AG10803 (cell line): ENCODE measurements around the gene TFDP2.

ENCODE experiments used
- DNase-seq: peaks from one replicate; pipeline ENCODE4 v3.0.0; 2010; ENCODE audit warnings: low read depth
- H3K4me3 ChIP-seq: 2 replicates; pipeline ENCODE4 v1.5.1; 2011; ENCODE audit warnings: mild to moderate bottlenecking, low read length, control low read depth
- TF ChIP-seq, protein P1 (sequence below): conservative IDR thresholded peaks from 2 replicates; pipeline ENCODE4 v1.5.1; 2011; ENCODE audit warnings: mild to moderate bottlenecking, low read length, control low read depth, inconsistent platforms

The TFDP2 gene

DNA sequence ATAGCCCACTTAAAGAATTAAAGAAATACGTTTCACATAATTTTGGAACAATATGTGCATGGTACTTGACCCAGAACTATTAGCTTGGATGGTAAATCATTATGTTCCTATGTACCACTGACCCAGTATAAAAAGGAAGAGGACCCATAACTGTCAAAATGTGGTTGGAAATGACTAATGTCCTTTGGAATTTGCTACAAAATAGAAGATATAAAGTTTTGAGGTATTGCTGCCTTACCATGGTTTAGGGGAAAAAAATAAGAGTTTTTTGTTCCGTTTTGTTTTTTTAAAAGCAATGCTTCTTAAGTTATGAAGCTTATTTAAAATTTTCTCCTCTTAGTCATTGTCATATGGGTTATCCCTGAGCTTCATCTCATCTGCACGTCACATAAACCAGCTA is 15.8 kb upstream of the TFDP2 start:
- H3K4me3 ChIP-seq, result no peak overlapping the region
- TF ChIP-seq, protein P1, sequence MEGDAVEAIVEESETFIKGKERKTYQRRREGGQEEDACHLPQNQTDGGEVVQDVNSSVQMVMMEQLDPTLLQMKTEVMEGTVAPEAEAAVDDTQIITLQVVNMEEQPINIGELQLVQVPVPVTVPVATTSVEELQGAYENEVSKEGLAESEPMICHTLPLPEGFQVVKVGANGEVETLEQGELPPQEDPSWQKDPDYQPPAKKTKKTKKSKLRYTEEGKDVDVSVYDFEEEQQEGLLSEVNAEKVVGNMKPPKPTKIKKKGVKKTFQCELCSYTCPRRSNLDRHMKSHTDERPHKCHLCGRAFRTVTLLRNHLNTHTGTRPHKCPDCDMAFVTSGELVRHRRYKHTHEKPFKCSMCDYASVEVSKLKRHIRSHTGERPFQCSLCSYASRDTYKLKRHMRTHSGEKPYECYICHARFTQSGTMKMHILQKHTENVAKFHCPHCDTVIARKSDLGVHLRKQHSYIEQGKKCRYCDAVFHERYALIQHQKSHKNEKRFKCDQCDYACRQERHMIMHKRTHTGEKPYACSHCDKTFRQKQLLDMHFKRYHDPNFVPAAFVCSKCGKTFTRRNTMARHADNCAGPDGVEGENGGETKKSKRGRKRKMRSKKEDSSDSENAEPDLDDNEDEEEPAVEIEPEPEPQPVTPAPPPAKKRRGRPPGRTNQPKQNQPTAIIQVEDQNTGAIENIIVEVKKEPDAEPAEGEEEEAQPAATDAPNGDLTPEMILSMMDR, result no peak
- DNase-seq, result no peak

DNA sequence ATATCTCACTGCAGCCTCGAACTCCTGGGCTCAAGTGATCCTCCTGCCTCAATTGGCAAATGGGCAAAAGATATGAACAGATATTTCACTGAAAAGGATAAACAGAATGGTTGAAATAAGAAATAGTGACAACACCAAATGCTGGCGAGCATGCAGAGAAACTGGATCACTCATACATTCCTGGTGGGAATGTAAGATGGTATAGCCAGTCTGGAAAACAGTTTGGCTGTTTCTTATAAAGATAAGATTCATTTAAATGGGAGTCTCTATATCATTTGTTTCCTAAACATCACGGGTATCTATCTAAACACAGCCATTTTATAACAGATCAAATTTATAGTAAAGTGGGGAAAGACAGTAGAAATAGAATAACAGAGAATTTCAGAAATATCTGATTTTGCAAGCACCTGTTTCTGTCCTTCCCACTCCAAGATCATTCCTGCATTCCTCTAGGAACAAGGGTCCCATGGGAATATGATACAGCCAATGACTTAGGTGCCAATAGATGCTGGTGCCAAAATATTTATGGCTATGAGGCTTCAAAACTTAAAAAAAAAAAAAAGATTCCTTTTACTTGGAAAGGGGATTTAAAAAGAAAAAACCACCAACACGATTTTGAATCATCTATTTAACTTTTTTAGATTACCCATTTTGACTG is 9.9 kb upstream of the TFDP2 start:
- TF ChIP-seq, protein P1, result no peak
- H3K4me3 ChIP-seq, result no peak overlapping the region
- peak; percentile 4 for DNase-seq

DNA sequence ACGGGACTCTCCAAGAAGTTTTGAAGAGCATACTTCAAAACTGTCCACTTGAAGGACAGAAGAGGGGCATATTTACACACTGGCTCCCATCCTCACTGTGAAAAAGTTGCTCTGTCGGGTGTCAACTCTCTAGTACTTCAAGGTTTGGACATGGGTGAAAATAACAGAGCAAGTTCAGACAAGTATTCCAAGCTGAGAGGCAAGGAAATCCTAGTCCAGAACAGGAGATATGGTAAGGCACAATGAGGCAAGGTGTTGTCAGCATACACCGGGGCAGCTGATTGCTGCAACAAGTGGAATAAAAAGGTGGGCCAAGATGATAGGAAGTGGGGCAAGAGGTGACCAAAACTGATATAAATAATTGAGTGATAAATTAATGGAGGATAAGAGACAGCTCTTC is 4.8 kb upstream of the TFDP2 start:
- H3K4me3 ChIP-seq, result no peak overlapping the region
- TF ChIP-seq, protein P1, result no peak
- no peak for DNase-seq

DNA sequence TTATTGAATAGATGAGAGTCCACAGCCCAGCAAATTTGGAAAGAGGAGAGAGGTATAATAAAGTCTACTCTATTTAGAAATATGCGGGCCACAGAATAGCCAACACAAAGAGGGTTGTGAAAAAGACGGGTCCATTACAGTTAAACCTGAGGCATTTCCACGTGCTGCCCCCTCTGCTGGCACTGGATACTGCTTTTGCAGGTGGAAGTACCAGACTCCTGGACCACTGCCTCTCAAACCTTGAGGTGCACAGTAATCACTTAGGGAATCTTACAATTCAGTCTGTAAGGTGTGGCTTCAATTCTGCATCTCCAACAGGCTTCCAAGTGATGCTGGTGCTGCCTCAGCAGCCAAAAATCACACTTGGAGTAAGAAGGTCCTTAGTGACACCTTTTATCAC is 3.0 kb upstream of the TFDP2 start:
- TF ChIP-seq, protein P1, result no peak
- DNase-seq, result no peak
- no peak overlapping the region for H3K4me3 ChIP-seq

DNA sequence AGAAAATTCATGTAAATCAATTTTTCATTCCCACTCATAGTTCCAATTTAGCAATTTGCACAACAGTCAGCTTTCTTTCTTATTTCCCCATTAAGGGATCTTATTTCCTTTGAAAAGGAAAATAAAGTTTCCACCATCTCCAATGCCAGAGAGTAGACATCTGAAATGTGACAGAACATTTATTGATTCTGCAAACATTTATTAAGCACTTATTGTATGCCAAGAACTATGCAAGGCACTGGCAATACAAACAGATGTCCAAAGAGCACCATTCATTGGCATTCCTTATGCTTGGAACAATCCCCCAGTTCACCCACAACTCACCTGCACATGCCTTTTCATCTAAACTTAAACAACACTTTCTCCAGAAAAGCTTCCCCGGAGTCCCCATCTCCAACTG is 2.5 kb upstream of the TFDP2 start:
- H3K4me3 ChIP-seq, result no peak overlapping the region
- TF ChIP-seq, protein P1, result no peak
- DNase-seq, result no peak

DNA sequence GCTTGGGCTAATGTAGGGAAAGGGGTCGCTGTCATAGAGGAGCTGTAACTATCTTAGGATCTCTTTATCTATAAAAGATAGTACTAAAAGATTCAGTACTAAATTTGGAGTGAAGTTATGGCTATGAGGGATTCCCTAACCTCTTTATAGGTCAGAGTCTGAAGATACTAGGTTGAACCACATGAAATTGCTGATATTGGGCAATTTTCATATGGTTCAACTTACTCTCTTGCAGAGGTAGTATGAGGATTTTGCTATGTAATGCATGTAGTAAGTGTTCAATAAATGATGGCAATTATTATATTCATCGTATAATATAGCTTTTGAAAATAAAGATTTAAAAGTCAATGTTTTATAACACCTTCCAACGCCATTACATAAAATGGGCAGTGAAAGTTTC is 1.9 kb upstream of the TFDP2 start:
- DNase-seq, result no peak
- TF ChIP-seq, protein P1, result no peak

DNA sequence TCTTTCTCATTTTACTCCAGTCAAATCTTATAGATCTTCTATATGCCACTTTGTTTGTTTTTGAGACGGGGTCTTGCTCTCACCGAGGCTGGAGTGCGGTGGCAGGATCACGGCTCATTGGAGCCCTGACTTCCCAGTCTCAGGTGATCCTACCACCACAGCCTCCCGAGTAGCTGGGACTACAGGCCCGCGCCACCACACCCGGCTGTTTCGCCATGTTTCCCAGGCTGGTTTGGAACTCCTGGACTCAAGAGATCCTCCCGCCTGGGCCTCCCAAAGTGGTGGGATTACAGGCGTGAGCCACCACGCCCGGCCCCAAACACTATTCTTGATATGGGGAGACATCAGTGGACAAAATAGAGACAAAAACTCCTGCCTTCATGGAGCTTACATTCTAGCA is 927 bp upstream of the TFDP2 start:
- TF ChIP-seq, protein P1, result no peak
- DNase-seq, result no peak
- H3K4me3 ChIP-seq, result no peak overlapping the region

More for the DNA sequence above, 1.9 kb upstream of the TFDP2 start:
- no peak overlapping the region for H3K4me3 ChIP-seq
